ACHN (cell line): ENCODE data around the gene COL18A1.
"Not testable (repeated sequence)": the region's sequence is repeated elsewhere in the genome, so short reads cannot be mapped to it uniquely, and the experiment has no call there.

ENCODE experiments used
- DNase-seq: peaks from one replicate; pipeline ENCODE4 v3.0.0-alpha.2; 2015
- in situ Hi-C: cut with HindIII; loops from 2 replicates; pipeline ENCODE4 v1.10.0; 2017; ENCODE audit warnings: low sequenced_read_pairs, low pct_ligation_motif_present, low pct_unique_long_range_greater_than_20kb

Gene COL18A1

DNA sequence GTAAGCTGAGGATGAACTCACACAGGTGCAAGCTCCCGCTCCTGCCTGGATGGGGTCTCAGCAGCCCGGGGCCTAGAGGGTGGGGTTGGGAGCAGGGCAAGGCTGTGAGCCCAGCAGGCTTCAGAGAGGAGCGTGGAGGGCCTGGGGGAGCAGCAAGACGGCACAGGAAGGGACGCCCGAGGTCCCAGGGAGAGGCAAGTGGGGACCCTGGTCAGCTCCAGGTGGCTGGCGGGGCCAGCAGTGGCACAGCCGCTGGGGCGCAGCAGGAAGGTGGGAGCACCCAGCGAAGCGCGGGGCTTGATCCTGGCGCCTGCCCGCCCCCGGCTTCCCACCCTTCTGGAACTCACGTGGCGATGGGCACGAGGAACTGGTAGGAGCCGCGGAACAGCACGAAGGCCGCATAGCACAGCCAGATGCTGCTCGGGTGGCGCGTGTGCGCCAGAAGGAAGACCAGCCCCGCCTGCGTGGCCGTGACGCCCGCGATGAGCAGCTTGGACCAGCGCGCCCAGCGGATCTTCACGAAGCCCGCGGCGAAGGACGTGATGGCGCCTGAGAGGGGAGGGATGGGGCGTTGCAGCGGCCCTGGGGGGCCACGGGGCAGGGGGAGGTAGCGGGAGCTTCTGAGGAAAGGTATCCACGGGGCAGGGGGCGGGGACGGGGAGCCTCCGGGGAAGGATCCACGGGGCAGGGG lies 125.6 kb downstream of the COL18A1 start:
- in situ Hi-C loops: no loop called here
- no peak for DNase-seq

DNA sequence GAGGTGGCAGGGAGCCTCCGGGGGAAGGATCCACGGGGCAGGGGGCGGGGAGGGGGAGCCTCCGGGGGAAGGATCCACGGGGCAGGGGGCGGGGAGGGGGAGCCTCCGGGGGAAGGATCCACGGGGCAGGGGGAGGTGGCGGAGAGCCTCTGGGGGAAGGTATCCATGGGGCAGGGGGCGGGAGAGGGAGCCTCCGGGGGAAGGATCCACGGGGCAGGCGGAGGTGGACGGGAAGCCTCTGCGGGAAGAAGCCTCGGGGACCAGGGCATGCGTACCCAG lies 126.1 kb downstream of the COL18A1 start:
- in situ Hi-C loops, DNase-seq: not testable (repeated sequence)

- in situ Hi-C loops: no loop called here
- DNase-seq: no peak
Measured at GRCh38 chr21:45531393-45532215, 126.6 kb downstream of the COL18A1 start.

- DNase-seq: no peak
- in situ Hi-C loops: no loop called here
Measured at GRCh38 chr21:45532826-45533360, 127.9 kb downstream of the COL18A1 start.

DNA sequence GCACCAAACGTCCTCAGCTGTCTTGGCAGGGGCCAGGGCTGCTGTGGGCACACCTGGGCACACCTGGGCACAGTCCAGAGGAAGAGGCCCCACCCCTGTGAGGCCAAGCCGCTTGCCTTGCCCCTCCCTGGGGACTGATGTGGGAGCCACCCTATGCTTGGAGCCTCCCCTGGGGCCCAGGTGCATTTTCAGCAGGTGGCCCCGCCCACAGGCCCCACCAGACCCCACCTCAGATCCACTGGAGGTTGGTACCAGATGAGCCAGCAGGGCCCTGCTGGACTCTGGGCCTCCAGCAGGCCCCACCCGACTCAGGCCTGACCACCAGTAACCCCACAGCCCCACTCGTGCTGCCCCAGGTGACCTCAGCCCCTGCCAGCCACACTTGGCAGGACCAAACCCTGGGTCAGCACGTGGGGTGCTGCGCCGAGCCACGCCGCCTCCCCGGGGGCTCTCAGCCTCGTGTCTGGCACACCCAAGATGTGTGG lies 128.4 kb downstream of the COL18A1 start:
- in situ Hi-C loops: no loop called here
- no peak for DNase-seq

GRCh38 chr21:45533846-45534635 lies 129.1 kb downstream of the COL18A1 start:
- in situ Hi-C loops: no loop called here
- DNase-seq: no peak

- in situ Hi-C loops: no loop called here
- no peak for DNase-seq
Measured at GRCh38 chr21:45534636-45535331, 129.8 kb downstream of the COL18A1 start.

DNA sequence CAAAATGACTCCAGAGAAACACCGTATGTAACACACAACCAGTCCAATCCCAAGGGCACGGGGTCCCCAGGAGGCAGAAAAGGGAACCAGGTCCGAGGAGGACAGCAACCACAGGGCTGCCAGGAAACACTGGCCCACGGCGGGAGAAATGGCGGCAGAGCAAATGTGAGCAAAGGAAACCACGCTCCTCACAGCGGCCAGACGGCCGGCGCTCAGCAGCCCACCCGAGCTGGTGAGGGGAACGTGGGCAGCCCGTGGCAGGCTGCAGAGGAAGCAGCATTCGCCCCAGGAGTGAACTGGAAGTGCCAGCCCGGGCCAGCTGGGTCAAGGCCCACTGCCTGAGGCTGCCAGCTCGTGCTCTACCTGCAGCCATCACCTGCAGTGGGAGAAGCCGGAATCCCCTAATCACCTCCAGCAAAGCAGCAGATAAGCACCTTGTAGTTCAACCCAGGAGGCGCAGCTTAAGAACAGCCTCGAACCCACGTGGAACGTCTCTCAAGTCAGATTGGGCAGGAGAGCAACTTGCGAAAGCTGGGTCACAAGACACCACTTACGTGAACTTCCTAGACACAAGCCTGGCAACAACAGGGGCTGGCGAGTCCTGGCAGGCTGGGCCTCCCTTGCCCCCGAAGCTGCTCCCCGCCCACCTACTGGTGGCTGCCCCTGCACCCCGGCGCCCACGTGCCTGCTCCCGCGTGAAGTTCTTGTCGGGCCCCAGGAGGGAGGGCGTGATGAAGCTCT lies 130.5 kb downstream of the COL18A1 start:
- in situ Hi-C loops: no loop called here

GRCh38 chr21:45536301-45537081 lies 131.5 kb downstream of the COL18A1 start:
- no peak for DNase-seq
- in situ Hi-C loops: no loop called here

More for the DNA sequence above, 130.5 kb downstream of the COL18A1 start:
- DNase-seq: no peak

DNA sequence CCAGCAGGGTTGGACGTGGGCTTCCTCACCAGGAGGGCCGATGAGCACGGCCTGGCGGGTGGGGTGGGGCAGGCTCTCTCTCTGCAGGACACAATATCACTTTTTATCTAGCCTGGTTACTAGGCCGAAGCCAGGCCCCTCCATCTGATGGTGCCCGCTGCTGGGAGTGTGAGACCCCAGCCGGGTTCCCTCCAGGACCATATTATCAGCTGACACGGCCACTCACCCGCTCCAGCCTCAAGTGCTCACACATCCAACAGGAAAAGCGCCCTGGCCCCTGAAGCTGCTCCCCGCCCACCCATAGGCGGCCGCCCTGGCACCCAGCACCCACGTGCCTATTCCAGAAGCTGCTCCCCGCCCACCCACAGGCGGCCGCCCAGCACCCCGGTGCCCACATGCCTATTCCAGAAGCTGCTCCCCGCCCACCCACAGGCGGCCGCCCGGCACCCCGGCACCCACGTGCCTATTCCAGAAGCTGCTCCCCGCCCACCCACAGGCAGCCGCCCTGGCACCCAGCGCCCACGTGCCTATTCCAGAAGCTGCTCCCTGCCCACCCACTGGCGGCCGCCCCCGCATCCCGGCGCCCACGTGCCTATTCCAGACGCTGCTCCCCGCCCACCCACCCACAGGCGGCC lies 132.3 kb downstream of the COL18A1 start:
- in situ Hi-C loops: no loop called here
- no peak for DNase-seq

GRCh38 chr21:45537746-45538291 lies 132.9 kb downstream of the COL18A1 start:
- no peak for DNase-seq
- in situ Hi-C loops: no loop called here

DNA sequence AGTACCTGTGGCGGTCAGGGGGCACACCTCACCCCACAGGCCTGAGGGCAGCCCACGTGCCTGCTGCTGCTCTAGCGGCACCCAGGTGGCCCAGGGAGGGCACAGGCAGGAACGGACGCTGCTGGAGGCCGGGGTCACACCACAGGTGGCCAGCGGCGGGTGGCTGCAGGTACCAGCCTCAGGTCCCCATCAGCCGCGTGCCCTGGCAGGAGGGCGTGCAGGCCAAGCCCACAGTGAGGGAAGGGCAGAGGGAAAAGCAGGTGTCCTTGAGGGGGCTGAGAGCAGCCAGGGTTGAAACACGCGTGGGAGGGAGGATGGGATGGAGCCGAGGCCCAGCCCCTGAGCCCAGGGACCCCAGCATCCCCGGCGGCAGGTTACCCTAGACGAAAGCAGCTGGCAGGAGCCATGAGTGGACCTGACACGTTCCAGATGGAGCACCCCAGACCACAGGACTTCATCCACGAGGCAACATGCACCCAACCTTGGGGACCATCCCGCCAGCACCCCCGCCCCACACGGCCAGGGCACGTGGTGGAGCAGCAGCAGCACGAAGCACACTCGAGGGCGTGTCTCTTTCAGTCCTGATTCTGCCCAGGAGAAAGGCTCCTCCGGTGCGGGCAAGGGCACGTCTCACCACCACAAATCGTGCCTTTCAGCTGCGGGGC lies 133.5 kb downstream of the COL18A1 start:
- DNase-seq: no peak
- in situ Hi-C loops: no loop called here

DNA sequence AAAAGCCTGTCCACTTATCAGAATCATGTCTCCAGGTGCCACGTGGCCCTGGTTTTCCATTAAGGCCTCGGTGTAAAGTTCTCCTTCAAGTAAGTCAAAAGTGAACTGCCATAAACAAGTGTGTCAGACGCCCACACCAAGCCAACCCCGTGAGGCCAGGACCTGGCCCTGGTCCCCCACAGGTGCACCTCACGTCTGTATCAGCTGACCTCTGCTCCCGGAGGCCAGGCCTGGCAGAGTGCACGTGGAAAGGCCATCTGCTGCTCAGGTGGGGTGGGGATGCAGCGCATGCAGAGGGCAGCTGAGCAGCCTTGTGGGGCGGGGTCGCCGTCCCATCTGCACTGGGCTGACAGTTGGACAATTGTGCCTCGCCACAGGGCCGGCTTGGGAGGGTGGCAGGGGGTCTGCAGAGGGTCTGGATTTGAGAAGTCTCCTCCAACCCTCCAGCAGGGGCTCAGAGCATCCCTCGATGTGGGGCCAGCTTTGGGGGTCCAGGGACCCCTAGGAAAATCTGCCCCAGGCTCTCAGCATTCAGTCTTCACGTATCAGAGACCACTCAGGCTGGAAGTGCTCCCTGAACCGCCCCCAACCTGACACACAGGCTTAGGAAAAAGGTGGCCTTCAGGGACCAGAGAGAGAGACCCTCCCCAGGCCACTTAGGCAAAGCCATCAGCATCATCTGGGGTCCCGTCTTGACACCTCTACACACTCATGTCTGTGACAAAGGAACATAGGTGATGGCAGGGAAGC lies 134.3 kb downstream of the COL18A1 start:
- in situ Hi-C loops: no loop called here
- DNase-seq: no peak

DNA sequence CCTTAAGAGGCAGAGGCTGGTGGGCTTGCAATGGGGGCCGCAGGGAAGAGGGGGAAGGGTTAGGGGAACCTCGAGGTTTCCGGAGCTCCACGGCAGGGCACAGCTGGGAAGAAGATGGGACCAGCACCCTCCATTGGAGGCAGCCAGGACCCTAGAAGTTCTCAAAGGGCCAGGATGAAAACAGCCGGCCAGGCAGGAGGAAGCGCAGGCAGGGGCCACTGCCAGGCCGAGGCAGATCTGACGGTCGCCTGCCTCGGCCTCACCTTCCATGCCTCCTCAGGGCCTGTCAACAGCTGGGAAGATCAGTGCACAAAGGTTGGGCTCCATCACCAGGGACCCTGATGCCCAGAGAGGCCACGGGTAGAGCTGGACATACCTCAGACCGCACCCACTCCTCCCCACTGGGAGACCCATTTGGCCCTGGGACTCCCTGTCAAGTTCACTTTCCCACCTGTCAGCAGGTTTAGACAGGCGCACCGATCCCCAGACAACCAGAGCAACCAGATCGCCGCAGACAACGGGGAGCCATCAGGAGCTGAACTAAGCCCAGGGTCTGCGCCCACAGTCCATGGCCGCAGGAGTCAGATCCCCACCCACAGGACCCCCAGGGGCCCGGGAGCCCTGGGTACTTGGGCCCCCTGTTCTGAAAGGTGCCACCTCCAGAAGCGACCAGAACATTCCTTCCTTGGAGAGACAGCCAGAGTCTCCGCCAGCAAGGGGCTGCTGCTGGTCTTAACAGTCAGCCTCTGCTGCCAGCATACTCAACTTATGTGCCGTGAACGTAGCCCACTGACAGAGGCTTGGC lies 135.0 kb downstream of the COL18A1 start:
- DNase-seq: no peak
- in situ Hi-C loops: no loop called here

GRCh38 chr21:45540601-45540970 lies 135.6 kb downstream of the COL18A1 start:
- in situ Hi-C loops: no loop called here

More at GRCh38 chr21:45540601-45540970, 135.6 kb downstream of the COL18A1 start:
- DNase-seq: no peak
